Memory B cell (primary cell): ENCODE results near the gene CC2D1A.

ENCODE experiments used
- ATAC-seq: fragments of 150-1000 bp; cut with Tn5 transposase; 2 replicates; pipeline ENCODE4 v1.10.0; 2021; ENCODE audit warnings: low read depth, mild to moderate bottlenecking, moderate library complexity
- DNase-seq, 2 donors: peaks; one replicate each; pipeline ENCODE4 v3.0.0; 2022; ENCODE audit warnings: low spot score in 2 of 2
- H3K27ac Mint-ChIP-seq: one replicate; pipeline ENCODE4 v1.8.0; 2022; ENCODE audit warnings: mild to moderate bottlenecking, moderate library complexity, mixed read lengths
- H3K27me3 Mint-ChIP-seq: one replicate; pipeline ENCODE4 v1.8.0; 2022; ENCODE audit warnings: mixed read lengths
- H3K36me3 Mint-ChIP-seq: one replicate; pipeline ENCODE4 v1.8.0; 2022; ENCODE audit warnings: mild to moderate bottlenecking, mixed read lengths
- H3K4me1 Mint-ChIP-seq: one replicate; pipeline ENCODE4 v1.8.0; 2022; ENCODE audit warnings: mixed read lengths
- H3K4me3 Mint-ChIP-seq: one replicate; pipeline ENCODE4 v1.8.0; 2022; ENCODE audit warnings: mild to moderate bottlenecking, moderate library complexity, mixed read lengths
- H3K9me3 Mint-ChIP-seq: one replicate; pipeline ENCODE4 v1.8.0; 2022; ENCODE audit warnings: mixed read lengths

Gene CC2D1A

GRCh38 chr19:13883516-13884064, 22.4 kb upstream of the CC2D1A start:
- H3K4me3 Mint-ChIP-seq: no peak overlapping the region
- no peak overlapping the region for H3K27ac Mint-ChIP-seq
- H3K36me3 Mint-ChIP-seq: no peaks in the 10 kb centered on the region
- no peaks in the 10 kb centered on the region for H3K9me3 Mint-ChIP-seq
- ATAC-seq (no peak), DNase-seq (no peak)
- peaks cover 18% of the 10 kb centered on the region for H3K4me1 Mint-ChIP-seq
- no peaks in the 10 kb centered on the region for H3K27me3 Mint-ChIP-seq

DNA sequence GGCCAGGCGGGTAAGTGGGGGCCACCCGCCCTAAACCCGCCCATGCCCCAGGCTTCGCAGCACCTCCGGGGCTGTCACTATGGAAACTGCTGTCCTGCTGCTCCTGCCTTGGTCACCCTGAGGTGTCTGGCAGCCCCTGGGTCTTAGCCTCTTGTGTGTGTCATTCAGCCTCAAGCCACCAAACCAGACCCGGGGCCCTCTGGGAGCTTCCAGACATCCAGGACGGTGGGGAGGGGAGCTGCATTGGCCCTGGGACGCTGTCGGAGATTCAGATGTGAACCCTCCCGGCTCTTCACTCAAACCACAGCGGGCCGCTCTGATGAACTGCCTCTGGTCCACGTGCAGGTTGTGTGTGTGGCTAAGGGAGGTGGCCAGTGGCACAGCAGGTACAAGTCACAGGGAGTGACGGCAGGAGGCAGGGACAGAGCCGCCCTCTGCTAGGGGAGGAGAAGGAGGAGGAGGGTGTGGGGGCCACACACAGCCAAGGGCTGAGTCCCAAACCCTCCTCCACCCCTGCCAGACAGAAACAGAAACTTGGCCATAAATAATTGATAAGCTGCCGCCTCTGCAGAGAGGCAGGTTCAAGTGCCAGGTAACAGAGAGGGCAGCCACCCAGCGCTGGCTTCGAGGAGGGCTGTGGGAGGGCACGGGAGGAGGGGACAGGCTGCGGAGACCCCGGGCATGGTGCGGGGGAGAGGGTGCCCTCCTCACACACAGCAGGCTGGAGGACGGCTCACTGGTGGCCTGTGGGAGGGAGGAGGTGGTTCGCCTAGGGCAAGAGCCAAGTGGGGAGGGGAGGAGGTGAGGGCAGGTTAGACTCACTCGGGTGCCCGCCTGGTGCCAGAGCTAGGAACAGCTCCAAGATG, 21.0 kb upstream of the CC2D1A start:
- peaks cover 18% of the 10 kb centered on the region for H3K4me1 Mint-ChIP-seq
- no peak overlapping the region for H3K4me3 Mint-ChIP-seq
- H3K36me3 Mint-ChIP-seq: no peaks in the 10 kb centered on the region
- H3K27me3 Mint-ChIP-seq: no peaks in the 10 kb centered on the region
- no peak for DNase-seq
- H3K27ac Mint-ChIP-seq: no peak overlapping the region
- H3K9me3 Mint-ChIP-seq: no peaks in the 10 kb centered on the region
- ATAC-seq: no peak

- H3K36me3 Mint-ChIP-seq: no peaks in the 10 kb centered on the region
- ATAC-seq (no peak), DNase-seq (no peak)
- no peak overlapping the region for H3K27ac Mint-ChIP-seq
- peaks cover 14% of the 10 kb centered on the region for H3K4me1 Mint-ChIP-seq
- no peak overlapping the region for H3K4me3 Mint-ChIP-seq
- H3K9me3 Mint-ChIP-seq: no peaks in the 10 kb centered on the region
- no peaks in the 10 kb centered on the region for H3K27me3 Mint-ChIP-seq
Observed at GRCh38 chr19:13885826-13886365, 20.1 kb upstream of the CC2D1A start.

- no peak for DNase-seq
- no peak for ATAC-seq
Observed at GRCh38 chr19:13887018-13887436, 19.0 kb upstream of the CC2D1A start.

GRCh38 chr19:13887517-13887916, 18.5 kb upstream of the CC2D1A start:
- H3K4me1 Mint-ChIP-seq: no peaks in the 10 kb centered on the region
- ATAC-seq: no peak

More at GRCh38 chr19:13887018-13887436, 19.0 kb upstream of the CC2D1A start:
- Mint-ChIP-seq H3K27ac (no peak overlapping the region), H3K9me3 (no peaks in the 10 kb centered on the region), H3K4me3 (no peak overlapping the region), H3K27me3 (no peaks in the 10 kb centered on the region), H3K4me1 (peaks cover 3% of the 10 kb centered on the region), H3K36me3 (no peaks in the 10 kb centered on the region)

DNA sequence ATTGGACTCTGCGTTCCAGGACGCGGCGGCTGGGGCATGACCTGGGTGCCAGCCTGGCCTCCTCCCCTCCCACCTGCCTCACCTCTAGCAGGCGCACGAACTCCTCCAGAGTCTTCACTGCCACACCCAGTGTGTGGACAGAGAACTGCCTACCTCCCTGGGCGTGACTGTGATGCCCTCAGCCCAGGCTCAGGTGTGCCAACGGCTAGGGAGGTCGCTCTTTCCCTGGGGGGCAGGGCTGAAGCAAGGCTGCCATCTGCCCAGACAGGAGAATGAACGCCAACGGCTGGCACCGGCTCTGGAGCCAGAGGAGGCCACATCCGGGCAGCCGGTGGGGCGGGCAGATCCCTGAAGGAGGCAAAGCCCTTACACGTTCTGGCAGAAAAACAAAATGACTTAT, 17.7 kb upstream of the CC2D1A start:
- Mint-ChIP-seq H3K27ac (no peak overlapping the region), H3K27me3 (no peaks in the 10 kb centered on the region), H3K4me3 (no peak overlapping the region), H3K36me3 (no peaks in the 10 kb centered on the region), H3K9me3 (no peaks in the 10 kb centered on the region), H3K4me1 (no peaks in the 10 kb centered on the region)
- ATAC-seq (no peak), DNase-seq (no peak)

More at GRCh38 chr19:13887517-13887916, 18.5 kb upstream of the CC2D1A start:
- Mint-ChIP-seq H3K36me3 (no peaks in the 10 kb centered on the region), H3K27me3 (no peaks in the 10 kb centered on the region), H3K4me3 (no peak overlapping the region), H3K27ac (no peak overlapping the region), H3K9me3 (no peaks in the 10 kb centered on the region)
- no peak for DNase-seq

DNA sequence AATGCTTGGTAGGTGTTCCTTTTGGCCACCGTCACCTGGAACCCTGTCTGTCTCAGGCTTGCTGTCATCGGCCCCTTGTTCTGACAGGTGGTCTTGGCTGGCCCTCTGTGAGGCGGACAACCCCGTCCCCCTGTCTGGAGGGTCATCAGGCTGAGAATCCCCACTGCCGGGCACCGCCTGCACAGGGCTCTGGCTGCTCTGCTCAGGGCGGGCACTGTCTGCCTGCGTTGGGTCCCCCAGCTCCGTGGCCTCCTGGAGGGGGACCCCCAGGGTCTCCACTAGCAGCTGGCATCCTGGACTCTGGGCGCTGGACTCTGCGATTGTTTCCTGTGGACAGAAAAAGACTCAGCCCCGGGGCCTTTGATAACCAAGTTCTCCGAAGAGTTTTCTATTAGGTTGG, 15.9 kb upstream of the CC2D1A start:
- DNase-seq (no peak), ATAC-seq (no peak)
- no peaks in the 10 kb centered on the region for H3K36me3 Mint-ChIP-seq
- no peaks in the 10 kb centered on the region for H3K9me3 Mint-ChIP-seq
- no peaks in the 10 kb centered on the region for H3K27me3 Mint-ChIP-seq
- H3K4me1 Mint-ChIP-seq: no peaks in the 10 kb centered on the region
- no peak overlapping the region for H3K27ac Mint-ChIP-seq
- no peak overlapping the region for H3K4me3 Mint-ChIP-seq

GRCh38 chr19:13892870-13893269, 13.1 kb upstream of the CC2D1A start:
- no peaks in the 10 kb centered on the region for H3K4me1 Mint-ChIP-seq
- no peaks in the 10 kb centered on the region for H3K9me3 Mint-ChIP-seq
- no peaks in the 10 kb centered on the region for H3K36me3 Mint-ChIP-seq
- no peaks in the 10 kb centered on the region for H3K27me3 Mint-ChIP-seq
- H3K27ac Mint-ChIP-seq: no peak overlapping the region
- H3K4me3 Mint-ChIP-seq: no peak overlapping the region
- DNase-seq: no peak
- ATAC-seq: no peak

- no peaks in the 10 kb centered on the region for H3K9me3 Mint-ChIP-seq
- ATAC-seq (no peak), DNase-seq (no peak)
- no peak overlapping the region for H3K4me3 Mint-ChIP-seq
- H3K27ac Mint-ChIP-seq: no peak overlapping the region
- no peaks in the 10 kb centered on the region for H3K27me3 Mint-ChIP-seq
- H3K4me1 Mint-ChIP-seq: no peaks in the 10 kb centered on the region
- no peaks in the 10 kb centered on the region for H3K36me3 Mint-ChIP-seq
Observed at GRCh38 chr19:13894552-13894951, 11.4 kb upstream of the CC2D1A start.

DNA sequence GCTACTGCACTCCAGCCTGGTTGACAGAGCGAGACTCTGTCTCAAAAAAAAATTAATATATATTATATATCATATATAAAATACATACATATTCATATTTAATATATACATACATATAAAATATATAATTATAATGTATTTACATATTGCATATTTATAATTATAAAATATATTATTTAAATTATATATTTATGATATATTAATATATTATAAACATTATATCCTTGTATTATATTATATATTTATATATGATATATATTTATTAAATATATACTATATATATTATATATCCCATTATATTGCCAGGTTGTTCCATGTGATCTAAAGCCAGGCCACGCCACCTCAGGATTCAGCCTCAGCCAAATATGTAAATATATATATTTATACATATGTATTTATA, 9.8 kb upstream of the CC2D1A start:
- Mint-ChIP-seq H3K4me1 (no peaks in the 10 kb centered on the region), H3K36me3 (no peaks in the 10 kb centered on the region), H3K27me3 (no peaks in the 10 kb centered on the region), H3K4me3 (no peak overlapping the region), H3K9me3 (no peaks in the 10 kb centered on the region), H3K27ac (no peak overlapping the region)
- no peak for DNase-seq
- no peak for ATAC-seq

- Mint-ChIP-seq H3K9me3 (no peaks in the 10 kb centered on the region), H3K4me3 (no peak overlapping the region), H3K4me1 (no peaks in the 10 kb centered on the region), H3K27ac (no peak overlapping the region), H3K36me3 (no peaks in the 10 kb centered on the region), H3K27me3 (no peaks in the 10 kb centered on the region)
- no peak for DNase-seq
- no peak for ATAC-seq
Observed at GRCh38 chr19:13899393-13899792, 6.6 kb upstream of the CC2D1A start.

DNA sequence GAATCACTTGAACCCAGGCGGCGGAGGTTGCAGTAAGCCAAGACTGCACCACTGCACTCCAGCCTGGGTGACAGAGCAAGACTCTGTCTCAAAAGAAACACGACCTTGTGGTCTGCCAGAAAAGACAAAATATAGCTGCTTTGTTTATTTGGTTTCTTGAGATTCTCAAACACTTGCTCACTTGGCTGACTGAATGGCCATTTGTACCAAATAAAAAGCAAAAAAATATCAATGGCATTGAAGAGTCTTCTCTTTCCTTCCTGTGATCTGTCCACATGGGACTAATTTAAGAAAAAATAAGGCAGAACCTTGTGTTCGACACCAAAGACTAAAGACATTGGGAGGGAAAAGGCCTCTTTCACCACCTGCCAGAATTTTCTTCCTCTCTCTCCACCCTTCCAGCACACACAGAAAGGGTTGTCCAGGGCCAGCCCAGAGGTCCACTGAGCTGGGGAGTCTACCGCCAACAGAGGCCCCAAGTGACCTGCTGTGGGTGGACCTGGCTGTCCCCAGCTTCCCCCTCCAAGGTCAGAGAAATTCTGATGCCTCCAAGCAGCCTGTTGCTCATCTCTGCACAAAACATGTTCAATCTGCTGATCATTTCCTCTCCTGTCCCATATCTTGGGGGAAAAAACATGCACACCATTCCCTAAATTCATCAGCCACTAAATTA, 6.0 kb upstream of the CC2D1A start:
- no peaks in the 10 kb centered on the region for H3K9me3 Mint-ChIP-seq
- no peaks in the 10 kb centered on the region for H3K27me3 Mint-ChIP-seq
- ATAC-seq (no peak), DNase-seq (no peak)
- no peak overlapping the region for H3K4me3 Mint-ChIP-seq
- no peaks in the 10 kb centered on the region for H3K36me3 Mint-ChIP-seq
- no peak overlapping the region for H3K27ac Mint-ChIP-seq
- no peaks in the 10 kb centered on the region for H3K4me1 Mint-ChIP-seq

DNA sequence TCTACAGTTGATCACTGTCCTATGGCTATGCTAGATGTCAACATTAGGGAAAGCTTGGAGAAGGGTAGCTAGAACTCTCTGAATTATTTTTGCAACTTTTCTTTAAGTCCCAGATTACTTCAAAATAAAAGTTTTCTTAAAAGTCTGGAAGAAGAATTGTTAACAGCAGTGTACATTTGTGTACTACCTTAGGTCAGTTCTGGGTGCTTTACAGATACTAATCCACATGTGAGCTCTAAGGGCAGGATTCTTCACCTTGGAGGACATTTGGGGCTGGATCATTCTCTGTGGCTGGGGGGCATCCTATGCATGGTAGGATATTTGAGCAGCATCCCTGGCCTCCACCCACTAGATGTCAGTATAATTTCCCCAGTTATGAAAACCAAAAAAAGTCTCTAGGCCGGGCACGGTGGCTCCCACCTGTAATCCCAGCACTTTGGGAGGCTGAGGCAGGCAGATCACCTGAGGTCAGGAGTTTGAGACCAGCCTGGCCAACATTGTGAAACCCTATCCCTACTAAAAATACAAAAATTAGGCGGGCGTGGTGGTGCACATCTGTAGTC, 2.9 kb upstream of the CC2D1A start:
- DNase-seq (no peak), ATAC-seq (no peak)
- Mint-ChIP-seq H3K4me3 (no peak overlapping the region), H3K27ac (no peak overlapping the region), H3K27me3 (no peaks in the 10 kb centered on the region), H3K4me1 (peaks cover 9% of the 10 kb centered on the region), H3K36me3 (no peaks in the 10 kb centered on the region), H3K9me3 (no peaks in the 10 kb centered on the region)

DNA sequence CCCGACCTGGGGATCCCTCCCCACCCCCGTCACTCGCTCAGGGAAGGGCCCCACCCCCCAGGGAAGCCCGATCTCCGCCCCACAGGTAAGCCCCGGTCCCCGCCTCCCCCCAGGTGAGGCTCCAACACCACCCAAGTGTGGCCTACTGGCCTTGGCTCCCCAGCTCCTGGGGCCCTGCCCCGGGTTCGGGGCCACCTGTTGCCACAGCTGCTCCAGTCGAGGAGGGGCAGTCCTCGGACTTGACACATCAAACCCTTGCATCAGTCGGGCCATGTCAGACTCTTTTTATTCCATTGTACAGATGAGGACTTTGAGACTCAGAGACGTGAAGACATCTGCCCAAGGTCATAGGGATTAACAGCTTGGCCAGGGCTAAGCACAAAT, 512 bp downstream of the CC2D1A start:
- no peaks in the 10 kb centered on the region for H3K9me3 Mint-ChIP-seq
- H3K4me3 Mint-ChIP-seq: peak overlapping the region; percentile 83
- peak overlapping the region; percentile 93 for H3K27ac Mint-ChIP-seq
- peaks cover 9% of the 10 kb centered on the region for H3K4me1 Mint-ChIP-seq
- peaks cover 5% of the 10 kb centered on the region for H3K36me3 Mint-ChIP-seq
- peak; percentile 20 for ATAC-seq
- DNase-seq: no peak
- no peaks in the 10 kb centered on the region for H3K27me3 Mint-ChIP-seq
